LHCN-M2 (cell line): Measurements from ENCODE around the gene HS3ST3A1. TPM values are rescaled to one million over a fixed set of nuclear protein-coding genes. Genes with fewer than 3 reads are reported as not detected.
"Not testable (repeated sequence)": the region's sequence is repeated elsewhere in the genome, so short reads cannot be mapped to it uniquely, and the experiment has no call there.

ENCODE experiments used
- DNase-seq: peaks from one replicate; pipeline ENCODE4 v3.0.0-alpha.2; 2012; ENCODE audit warnings: low read depth
- total RNA-seq: library from RNA; depleted of rRNA; stranded (reverse); fragments of >200 nt; gene quantifications from 2 replicates; pipeline ENCODE4 v1.2.3, GENCODE V29; 2014

Gene HS3ST3A1
- total RNA-seq, 1 experiment from 2014 or later, result 10.4 TPM

DNA sequence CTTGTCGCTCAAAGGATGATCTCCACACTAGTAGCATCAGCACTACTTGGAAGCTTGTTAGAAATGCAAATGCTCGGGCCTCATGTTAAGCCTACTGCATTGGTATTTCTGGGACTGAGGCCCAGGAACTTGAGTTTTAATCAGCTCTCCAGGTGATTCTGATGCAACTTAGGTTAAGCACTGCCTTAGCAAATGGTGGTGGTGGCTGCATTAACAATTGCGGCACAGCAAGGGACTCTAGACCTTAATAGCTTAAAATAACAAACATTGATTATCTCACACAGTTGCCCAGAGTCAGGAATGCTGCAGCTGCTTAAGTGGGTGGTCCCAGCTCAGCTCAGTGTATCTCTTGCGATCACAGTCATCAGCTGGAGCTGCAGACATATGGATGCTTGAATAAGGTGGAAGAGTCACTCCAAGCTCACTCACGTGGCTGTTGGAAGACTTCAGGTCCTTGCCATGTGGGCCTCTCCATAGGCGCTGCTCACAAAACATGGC is 25.8 kb downstream of the HS3ST3A1 start:
- peak; percentile 68 for DNase-seq

DNA sequence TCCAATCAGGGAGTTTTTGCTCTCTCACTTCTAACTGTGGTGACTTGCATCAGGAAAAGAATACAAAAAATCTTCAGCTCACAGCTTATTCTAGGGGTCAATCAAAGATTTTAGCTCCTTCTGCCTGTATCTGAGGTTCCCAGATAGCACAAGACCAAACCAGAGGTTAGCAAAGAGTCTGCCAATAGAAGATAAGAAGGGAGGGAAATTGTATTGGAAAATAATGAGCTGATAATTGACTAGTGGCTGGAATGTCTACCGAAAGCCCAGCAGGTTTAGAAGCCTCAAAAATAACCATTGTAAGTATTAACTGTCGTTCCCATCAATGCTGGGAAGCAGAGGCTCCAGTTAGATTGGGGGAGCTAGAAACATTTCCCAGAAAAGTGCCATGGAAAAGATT is 26.3 kb downstream of the HS3ST3A1 start:
- no peak for DNase-seq

DNA sequence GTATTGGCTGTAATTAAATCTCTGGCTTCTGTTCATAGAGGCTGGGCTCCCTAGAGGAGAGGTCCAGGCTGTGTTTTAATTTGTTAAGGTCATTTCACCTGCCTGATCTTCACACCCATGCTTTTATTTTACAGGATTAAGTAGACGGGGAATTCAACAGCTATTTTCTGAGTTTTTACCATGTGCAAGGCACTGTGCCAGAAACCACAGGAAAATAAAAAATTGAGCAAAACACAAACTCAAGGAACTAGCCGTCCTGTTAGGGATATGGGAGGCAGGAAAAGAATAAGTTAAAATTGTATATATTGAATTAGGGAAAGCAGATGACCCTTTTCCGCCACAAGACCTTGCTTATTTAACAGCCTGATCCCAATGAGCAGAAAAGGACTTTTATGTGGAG is 29.1 kb downstream of the HS3ST3A1 start:
- no peak for DNase-seq

DNA sequence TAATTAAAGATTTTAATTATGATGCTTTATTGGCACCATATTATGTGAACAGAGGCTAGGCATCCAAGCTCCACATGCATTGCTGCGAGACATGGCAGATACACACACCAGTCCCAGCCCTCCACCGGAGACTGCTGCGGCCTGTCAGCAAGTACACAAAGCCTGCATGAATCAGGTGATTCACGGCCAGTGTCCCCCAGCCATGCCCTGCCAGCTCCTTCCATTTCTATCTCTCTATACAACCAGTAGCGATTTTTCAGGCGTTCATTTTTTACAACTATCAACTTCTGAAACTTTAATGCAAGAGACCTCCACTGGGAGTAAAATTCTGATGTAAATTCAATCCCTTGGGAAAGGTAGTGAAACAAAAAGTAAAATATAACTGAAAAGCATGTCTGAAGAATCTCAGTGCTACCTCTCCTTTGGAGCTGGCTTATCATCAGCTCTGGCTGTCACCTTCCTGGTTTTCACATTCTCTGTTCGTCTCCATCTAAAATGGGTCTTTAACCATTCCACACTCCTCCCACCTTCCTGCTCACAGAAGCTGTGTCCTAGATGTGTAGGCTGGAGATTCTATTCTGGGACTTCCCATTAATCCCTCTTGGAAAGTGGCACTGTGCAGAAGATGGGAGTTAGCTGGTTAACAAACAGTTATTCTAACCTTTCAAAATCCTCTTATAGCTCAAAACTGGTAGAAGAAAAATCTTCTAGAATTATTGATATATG is 32.2 kb downstream of the HS3ST3A1 start:
- DNase-seq, result no peak

DNA sequence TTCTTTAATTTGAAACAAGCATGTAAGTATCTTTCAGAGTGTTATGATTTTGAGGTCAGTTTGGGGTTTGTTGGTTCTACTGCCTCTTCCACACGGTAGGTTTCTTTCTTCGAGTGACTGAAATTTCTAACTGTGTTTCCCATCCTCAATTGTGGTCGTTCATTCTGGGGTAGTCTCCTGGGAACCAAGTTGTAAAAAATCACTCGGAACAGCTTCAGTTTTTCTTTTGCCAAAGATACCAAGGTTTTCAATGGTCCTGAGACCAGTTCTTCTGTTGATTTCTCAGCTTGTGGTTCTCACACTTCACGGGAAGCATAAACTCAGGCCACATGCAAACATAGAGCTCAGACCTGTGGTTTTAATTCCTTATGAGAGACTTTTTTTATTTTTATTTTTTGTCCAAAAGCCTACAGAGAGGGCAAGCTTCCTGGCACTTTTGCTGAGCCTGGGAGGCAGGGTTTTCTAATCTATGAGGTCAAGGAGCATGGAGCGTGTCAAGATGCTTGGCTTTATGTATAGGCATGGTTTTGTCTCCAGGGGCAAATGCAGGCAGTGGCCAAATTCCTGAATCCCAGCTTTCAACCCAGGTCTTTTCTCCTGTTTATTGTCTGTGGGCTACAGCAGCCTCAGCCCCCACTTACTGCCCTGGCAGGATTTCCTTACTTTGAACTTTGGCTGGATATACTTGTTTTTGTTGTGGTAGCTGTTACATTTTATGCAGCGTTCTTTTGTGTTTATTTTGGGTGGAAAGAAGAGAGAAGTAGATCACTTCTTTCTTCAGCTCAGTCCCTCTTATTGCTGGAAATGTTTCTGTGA is 32.9 kb downstream of the HS3ST3A1 start:
- DNase-seq, result no peak

DNA sequence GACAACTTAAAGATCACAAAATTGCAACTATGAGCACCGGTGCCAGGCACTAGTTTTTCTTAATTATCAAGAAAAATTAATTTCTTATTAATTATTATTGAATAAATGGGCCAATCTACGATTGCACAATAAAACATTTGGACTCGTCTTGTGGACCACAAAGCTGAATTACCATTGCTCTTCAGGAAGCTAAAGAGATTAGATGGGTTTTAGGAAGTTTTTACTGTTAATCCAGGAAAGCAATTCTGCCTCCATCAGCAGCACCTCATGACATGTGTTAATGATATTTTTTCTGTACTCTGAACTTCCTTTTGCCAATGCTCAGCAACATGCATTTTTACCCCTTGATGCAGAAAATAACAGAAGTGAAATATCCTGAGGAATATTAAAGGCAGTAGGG is 37.9 kb downstream of the HS3ST3A1 start:
- no peak for DNase-seq

DNA sequence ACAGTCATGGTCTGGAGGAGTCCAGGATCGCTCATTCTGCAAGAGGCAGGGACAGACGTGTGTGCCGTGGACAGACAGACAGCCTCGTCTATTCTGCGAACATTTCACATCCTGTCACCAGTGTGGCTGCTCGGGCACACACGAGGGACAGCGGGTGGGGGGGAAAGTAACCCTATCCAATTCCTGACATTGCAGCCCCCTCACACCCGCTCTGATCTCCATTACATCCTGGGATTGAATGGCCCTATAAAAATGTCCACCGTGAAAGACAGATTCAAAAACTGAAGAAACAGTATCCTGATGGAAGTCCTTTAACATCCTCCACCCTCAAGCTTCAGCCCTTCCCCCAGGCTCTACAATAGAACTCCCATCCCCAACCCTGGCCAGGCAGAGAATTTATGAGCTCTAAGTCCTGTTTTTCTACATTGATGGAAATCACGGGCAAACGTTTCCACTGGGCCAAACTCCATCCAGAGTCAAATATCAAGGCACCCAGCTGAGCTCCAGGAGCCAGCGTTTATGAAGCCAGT is 39.4 kb downstream of the HS3ST3A1 start:
- peak; percentile 95 for DNase-seq

DNA sequence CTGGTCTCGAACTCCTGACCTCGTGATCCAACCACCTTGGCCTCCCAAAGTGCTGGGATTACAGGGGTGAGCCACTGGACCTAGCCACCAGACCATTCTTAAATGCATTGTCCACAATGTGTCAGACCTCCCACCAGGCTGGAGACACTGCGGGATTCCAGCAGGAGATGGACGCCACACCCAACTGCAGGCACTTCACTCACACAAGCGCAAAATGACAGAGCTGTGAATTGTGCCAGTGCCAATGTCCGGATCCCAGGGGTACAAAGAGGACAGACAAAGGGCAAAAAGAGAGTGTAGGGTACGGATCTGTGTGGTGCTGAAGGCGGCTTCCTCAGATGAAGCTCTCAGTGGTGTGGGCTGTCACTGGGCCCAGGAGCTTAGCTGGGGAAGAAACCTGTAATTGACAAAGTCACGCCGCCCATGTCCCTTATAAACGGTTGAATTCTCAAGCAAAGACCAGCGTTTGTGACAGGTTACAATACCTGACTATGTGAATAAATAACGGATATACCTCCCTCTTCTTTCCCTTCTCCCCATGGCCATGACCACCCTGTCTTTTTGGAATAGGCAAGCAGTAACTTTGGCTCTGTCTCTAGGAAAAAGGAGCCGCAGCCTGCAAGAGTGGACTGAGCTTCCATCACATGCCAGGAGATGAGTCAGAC is 40.0 kb downstream of the HS3ST3A1 start:
- peak; percentile 40 for DNase-seq

DNA sequence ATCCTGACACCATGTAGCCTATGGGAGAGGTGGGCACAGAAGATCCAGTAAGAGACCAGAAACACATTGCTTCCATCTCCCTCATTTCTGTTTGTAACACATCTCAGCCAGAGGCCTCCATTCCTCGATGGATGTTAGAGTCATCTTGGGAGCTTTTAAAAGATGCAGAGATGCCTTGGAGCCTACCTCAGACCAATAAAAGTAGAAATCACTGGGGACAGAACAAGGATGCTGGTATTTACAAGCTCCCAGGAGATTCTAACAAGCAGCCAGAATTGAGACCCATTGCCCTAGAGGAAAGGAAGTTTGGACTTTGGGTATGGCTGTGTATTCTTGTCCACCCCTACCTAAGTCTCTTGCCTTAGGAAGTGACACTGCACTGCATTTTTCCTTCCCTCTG is 40.8 kb downstream of the HS3ST3A1 start:
- no peak for DNase-seq

DNA sequence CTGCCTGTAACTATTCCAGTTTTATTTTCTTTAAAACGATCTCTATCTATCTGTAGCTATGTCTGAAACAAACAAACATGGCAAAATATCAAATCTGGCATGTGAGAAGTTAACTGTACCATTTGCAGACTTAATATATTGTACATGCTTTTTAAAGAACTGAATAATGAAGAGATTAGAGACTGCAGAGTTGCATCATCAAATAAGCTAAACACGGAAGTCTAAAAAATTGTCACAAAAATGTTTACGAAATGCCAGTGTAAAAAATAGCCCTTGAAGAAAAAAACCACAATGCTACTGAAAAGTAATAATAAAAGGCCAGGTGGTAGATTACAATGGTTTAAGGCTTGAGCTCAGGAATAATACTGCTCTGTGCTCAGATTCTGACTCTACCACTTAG is 43.1 kb downstream of the HS3ST3A1 start:
- no peak for DNase-seq

DNA sequence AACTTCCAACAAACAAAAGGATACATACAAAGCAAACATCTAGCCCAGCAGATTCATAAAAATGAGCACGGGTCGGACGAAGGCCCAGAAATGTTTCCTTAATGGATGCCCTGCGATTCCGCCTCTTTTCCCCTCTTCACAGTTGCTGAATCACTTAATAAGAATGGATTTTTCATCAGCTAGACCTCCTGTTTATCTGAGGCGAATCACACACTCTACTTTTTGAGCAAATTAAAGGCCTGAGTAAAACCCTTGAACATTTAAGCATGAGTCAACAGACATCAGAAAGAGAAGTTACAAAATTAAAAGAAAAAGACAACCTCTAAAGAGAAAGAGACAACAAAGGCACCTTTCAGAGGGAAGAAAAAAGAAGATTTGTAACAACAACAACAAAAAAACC is 44.7 kb downstream of the HS3ST3A1 start:
- peak; percentile 50 for DNase-seq

DNA sequence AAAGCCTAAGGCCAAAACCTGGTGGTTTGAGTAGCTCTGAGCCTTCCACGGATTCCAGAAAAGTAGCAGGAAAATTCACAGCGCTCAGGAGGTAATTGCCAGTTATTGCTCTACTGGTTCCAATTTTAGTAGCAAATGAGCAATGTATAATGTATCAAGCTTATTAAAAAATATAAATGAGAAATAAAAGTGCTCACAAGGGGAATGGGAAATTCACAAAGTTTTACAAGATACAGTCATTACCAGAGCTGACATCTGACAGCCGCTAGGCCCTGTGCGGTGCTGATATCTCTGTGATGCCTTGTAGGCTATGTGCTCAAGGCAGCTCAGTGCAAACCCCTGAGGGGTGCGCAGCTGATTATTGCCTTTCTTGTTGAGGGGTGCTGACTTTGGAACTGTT is 47.5 kb downstream of the HS3ST3A1 start:
- no peak for DNase-seq

DNA sequence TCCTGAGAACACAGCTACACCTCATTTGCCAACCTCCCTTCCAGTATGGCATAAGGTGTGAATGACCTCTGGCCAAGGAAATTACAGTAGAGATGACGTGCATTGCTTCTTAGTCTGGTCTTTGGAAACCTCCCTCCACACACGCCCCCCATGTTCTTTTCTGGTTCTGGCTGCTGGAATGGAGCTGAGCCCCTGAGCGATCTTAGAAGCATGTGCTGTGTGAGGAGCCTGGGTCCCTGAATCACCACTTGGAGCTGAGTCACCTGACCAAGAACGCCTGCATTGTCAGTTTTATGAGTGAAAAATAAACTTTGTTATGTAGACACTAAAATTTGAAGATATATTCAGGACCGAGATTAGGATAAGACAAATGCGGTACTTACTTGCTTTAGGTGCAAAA is 51.4 kb downstream of the HS3ST3A1 start:
- peak; percentile 50 for DNase-seq

DNA sequence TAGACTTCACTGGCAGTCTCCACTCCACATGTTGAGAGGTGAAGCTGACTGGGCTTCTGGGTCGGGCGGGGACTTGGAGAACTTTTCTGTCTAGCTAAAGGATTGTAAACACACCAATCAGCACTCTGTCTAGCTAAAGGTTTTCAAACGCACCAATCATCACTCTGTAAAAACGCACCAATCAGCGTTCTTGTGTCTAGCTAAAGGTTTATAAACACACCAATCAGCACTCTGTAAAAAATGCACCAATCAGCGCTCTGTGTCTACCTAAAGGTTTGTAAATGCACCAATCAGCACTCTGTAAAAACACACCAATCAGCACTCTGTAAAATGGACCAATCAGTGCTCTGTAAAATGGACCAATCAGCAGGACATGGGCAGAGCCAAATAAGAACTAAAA is 53.2 kb downstream of the HS3ST3A1 start:
- DNase-seq, result not testable (repeated sequence)

DNA sequence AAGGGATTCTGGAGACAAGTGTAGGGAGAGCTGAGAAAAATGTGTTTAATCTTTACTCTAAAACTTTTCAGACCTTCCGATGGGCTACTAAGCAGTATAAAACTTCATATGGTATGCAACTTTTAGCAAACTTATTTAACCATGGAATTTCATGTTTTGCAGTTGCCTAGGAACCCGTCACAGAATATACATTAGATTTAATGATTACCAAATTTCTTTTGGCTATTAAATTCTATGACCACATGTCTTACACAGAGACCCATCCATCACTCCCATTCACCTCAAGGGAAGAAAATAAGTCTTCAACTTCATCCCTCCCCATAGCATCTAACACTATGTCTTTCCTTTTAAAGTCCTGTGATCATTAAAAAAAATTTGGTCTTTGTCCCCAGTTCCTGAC is 54.9 kb downstream of the HS3ST3A1 start:
- DNase-seq, result no peak

DNA sequence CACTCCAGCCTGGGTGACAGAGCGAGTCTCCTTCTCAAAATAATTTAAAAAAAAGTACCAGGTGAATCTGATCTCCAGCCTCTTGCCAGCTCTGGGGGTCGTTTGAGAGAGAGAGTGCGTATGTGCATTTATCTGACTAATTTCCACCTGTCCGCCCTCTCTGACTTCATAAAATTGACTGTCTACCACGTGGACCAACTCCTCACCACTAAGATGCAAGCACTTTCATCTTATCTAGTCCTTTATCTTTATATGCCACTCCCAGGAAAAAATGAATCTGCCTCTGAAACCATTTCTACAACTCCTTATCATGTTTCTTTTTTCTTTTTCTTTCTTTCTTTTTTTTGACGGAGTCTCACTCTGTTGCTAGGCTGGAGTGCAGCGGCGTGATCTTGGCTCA is 55.8 kb downstream of the HS3ST3A1 start:
- DNase-seq, result no peak

DNA sequence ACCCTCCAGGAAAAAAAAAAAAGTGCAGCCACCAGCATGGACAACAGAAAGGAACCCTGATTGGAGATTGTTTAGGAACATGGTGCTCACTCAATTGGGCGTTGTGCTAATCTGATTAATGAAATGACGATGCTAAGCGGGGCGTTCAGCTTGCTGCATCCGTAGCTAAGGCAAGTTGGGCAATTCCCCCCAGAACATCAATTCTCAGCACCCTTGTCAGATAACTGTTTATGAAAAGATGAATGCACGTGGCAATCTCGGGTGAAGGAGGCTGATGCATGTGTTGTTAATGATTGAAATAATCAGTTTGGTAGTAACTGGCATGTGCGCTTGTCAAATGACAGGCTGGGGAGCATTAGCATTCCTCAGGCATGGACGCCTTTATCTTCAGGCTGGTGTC is 57.0 kb downstream of the HS3ST3A1 start:
- no peak for DNase-seq

DNA sequence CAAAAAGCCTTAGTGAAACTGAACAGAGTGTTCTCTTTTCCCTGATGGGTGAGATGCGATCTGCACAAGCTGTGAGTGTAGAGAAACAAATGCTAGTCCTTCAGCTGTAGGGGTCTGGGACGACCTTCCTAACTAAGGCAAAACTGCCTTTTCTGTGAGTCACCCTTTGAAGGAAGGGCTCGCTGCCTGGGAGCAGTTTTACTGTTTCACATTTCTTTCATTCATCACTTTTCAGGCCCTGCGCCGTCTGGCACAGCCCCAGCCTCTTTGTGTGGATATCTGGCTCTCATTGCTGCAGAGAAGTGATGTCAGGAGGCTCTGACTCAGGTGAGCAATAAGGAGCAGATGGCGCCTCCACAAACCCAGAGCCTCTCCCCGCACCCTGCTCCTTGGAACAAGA is 57.4 kb downstream of the HS3ST3A1 start:
- peak; percentile 95 for DNase-seq

DNA sequence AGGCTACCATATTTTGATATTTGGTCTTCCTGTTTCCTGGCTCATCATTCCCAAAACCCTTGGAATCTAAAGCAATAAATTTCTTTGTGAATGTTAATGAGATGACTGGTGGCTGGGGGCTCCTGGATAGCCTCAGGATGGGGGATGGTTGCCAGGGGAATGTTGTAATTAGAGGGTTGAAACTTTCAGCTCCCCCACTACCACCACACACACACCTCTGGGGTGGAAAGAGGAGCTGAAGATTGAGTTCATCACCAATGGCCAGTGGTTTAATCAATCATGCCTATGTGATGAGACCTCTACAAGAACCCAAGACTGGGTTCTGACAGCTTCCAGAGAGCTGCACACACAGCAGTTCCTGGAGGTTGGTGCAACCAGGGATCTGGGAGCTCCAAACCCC is 59.1 kb downstream of the HS3ST3A1 start:
- DNase-seq, result no peak

DNA sequence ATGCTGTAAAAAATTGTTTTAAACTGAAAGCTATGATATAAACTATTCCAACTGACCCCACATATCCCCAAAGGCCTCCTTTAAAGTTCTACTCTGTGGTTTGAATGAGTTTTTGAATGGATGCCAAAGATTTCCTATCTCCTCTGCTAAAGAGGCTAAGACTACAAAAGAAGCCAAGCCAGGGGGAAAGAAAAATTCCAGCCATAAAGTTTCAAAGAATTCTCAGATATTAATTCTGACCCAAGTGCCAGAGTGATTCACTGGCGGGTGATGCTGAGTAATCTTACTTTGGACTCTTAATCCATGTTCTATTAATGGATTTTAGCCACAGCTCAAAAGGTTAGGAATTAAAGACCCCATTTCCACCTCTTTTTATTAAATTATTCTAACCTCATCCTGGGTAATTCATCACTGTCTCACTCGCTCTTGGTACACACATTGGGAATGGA is 60.7 kb downstream of the HS3ST3A1 start:
- DNase-seq, result peak; percentile 96

DNA sequence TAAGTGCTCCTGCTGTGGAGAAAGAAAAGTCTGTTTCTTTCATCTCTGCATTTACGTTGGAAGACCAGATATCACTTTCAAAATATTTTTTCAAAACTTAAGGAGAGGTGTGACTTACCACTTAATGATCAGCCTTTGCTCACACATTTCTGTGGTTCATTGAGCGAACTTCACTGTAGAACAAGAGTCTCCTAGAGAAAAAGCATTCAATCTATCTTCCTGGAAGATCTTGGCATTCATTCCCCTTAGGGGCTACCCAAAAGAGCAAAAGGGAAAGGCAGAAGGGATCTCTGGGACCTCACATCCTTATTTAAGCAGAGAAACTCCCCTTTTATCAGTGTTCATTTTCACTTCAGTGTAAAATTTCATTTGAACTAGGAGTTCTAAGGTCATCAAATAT is 61.2 kb downstream of the HS3ST3A1 start:
- peak; percentile 68 for DNase-seq

DNA sequence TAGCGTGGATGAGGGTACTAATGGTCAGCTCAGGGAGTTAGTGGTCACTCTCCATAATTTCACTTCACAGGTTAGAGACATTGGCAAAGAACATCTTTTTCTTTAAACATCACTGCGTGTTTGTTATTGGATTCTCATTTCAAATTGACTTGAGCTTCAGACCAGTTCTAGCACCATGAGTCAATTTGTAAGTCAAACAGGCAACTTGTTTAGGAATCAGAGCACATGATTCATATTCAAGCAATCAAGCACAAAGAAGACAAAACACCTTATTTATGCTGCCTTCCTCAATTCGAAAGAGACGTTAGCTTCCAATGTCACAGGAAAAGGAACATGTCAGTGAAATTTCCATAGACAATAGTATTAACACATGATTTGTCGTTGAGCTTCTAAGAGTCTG is 62.3 kb downstream of the HS3ST3A1 start:
- no peak for DNase-seq
